ENCODE results near the gene ETV2. TPM values are rescaled to one million over a fixed set of nuclear protein-coding genes. Genes with fewer than 3 reads are reported as not detected.

Gene ETV2
- polyA plus RNA-seq, 1 donor from 2014 or later = 0.58 TPM

- Histone ChIP-seq H2AFZ (ENCODE audit: low read depth, low read length) (peak overlapping the region; percentile 14), H3K4me3 (ENCODE audit: low read length) (peak overlapping the region; percentile 63), H3K4me2 (ENCODE audit: low read length) (no peak overlapping the region), H3K27ac (ENCODE audit: low read length) (no peak overlapping the region), H3K79me2 (replicated peaks; ENCODE audit: insufficient read depth, low read length) (peaks cover 10% of the 10 kb centered on the region), H3K9me2 (ENCODE audit: insufficient read depth, low read length) (no peaks in the 10 kb centered on the region), H4K20me1 (ENCODE audit: insufficient read depth) (no peaks in the 10 kb centered on the region), H3F3A (ENCODE audit: insufficient read depth, low read length, poor library complexity, severe bottlenecking) (no peaks in the 10 kb centered on the region), H3K9me3 (ENCODE audit: low read length) (no peaks in the 10 kb centered on the region), H3K27me3 (ENCODE audit: insufficient read depth, low read depth, low read length) (peaks cover 22% of the 10 kb centered on the region), H3K36me3 (ENCODE audit: insufficient read depth, low read length) (no peaks in the 10 kb centered on the region), H3K9ac (ENCODE audit: low read length) (peak overlapping the region; percentile 42)
- TF ChIP-seq POLR2AphosphoS5 (IDR thresholded peaks at IDR 0.05) = no peak
- peak; percentile 28 for TF ChIP-seq MXI1 (conservative IDR thresholded peaks at IDR 0.05; ENCODE audit: poor library complexity, severe bottlenecking)
Observed at GRCh38 chr19:35644206-35644986, 2.9 kb downstream of the ETV2 start.

- Histone ChIP-seq H3K9me3 (ENCODE audit: low read length) (no peaks in the 10 kb centered on the region), H3K79me2 (replicated peaks; ENCODE audit: insufficient read depth, low read length) (peaks cover 12% of the 10 kb centered on the region), H2AFZ (ENCODE audit: low read depth, low read length) (no peak overlapping the region), H3K4me2 (ENCODE audit: low read length) (no peak overlapping the region), H4K20me1 (ENCODE audit: insufficient read depth) (no peaks in the 10 kb centered on the region), H3K4me3 (ENCODE audit: low read length) (peak overlapping the region; percentile 63), H3K36me3 (ENCODE audit: insufficient read depth, low read length) (no peaks in the 10 kb centered on the region), H3K9me2 (ENCODE audit: insufficient read depth, low read length) (no peaks in the 10 kb centered on the region), H3K27me3 (ENCODE audit: insufficient read depth, low read depth, low read length) (peaks cover 22% of the 10 kb centered on the region), H3K9ac (ENCODE audit: low read length) (peak overlapping the region; percentile 42), H3K27ac (ENCODE audit: low read length) (no peak overlapping the region), H3F3A (ENCODE audit: insufficient read depth, low read length, poor library complexity, severe bottlenecking) (no peaks in the 10 kb centered on the region)
- no peak for TF ChIP-seq EZH2 (IDR thresholded peaks at IDR 0.05; ENCODE audit: borderline replicate concordance, insufficient read depth, low read length, poor library complexity, severe bottlenecking)
- no peak for TF ChIP-seq SMC3 (conservative IDR thresholded peaks at IDR 0.05; ENCODE audit: poor library complexity)
- TF ChIP-seq TAF1 (IDR thresholded peaks at IDR 0.05; ENCODE audit: low read depth) = no peak
- TF ChIP-seq RAD21 (conservative IDR thresholded peaks at IDR 0.05) = no peak
- TF ChIP-seq EP300 (conservative IDR thresholded peaks at IDR 0.05; ENCODE audit: poor library complexity, severe bottlenecking) = no peak
- no peak for TF ChIP-seq MXI1 (conservative IDR thresholded peaks at IDR 0.05; ENCODE audit: poor library complexity, severe bottlenecking)
- TF ChIP-seq, protein P1, sequence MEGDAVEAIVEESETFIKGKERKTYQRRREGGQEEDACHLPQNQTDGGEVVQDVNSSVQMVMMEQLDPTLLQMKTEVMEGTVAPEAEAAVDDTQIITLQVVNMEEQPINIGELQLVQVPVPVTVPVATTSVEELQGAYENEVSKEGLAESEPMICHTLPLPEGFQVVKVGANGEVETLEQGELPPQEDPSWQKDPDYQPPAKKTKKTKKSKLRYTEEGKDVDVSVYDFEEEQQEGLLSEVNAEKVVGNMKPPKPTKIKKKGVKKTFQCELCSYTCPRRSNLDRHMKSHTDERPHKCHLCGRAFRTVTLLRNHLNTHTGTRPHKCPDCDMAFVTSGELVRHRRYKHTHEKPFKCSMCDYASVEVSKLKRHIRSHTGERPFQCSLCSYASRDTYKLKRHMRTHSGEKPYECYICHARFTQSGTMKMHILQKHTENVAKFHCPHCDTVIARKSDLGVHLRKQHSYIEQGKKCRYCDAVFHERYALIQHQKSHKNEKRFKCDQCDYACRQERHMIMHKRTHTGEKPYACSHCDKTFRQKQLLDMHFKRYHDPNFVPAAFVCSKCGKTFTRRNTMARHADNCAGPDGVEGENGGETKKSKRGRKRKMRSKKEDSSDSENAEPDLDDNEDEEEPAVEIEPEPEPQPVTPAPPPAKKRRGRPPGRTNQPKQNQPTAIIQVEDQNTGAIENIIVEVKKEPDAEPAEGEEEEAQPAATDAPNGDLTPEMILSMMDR (IDR thresholded peaks at IDR 0.05; ENCODE audit: poor library complexity, severe bottlenecking) = no peak
- TF ChIP-seq POLR2AphosphoS5 (IDR thresholded peaks at IDR 0.05) = no peak
- TF ChIP-seq, protein P2, sequence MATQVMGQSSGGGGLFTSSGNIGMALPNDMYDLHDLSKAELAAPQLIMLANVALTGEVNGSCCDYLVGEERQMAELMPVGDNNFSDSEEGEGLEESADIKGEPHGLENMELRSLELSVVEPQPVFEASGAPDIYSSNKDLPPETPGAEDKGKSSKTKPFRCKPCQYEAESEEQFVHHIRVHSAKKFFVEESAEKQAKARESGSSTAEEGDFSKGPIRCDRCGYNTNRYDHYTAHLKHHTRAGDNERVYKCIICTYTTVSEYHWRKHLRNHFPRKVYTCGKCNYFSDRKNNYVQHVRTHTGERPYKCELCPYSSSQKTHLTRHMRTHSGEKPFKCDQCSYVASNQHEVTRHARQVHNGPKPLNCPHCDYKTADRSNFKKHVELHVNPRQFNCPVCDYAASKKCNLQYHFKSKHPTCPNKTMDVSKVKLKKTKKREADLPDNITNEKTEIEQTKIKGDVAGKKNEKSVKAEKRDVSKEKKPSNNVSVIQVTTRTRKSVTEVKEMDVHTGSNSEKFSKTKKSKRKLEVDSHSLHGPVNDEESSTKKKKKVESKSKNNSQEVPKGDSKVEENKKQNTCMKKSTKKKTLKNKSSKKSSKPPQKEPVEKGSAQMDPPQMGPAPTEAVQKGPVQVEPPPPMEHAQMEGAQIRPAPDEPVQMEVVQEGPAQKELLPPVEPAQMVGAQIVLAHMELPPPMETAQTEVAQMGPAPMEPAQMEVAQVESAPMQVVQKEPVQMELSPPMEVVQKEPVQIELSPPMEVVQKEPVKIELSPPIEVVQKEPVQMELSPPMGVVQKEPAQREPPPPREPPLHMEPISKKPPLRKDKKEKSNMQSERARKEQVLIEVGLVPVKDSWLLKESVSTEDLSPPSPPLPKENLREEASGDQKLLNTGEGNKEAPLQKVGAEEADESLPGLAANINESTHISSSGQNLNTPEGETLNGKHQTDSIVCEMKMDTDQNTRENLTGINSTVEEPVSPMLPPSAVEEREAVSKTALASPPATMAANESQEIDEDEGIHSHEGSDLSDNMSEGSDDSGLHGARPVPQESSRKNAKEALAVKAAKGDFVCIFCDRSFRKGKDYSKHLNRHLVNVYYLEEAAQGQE (IDR thresholded peaks at IDR 0.05; ENCODE audit: borderline replicate concordance) = no peak
Observed at GRCh38 chr19:35644987-35645679, 3.6 kb downstream of the ETV2 start.
